WERI-Rb-1 (cell line): Measurements from ENCODE around the gene ACADSB.

Experiments used
- DNase-seq: peaks from one replicate; pipeline ENCODE4 v3.0.0-alpha.2; 2020
- H3K27ac ChIP-seq: fragments of 250-450 bp; sonication (Bioruptor Pico); 2 replicates; pipeline ENCODE4 v1.5.1; 2020; ENCODE audit warnings: mild to moderate bottlenecking, moderate library complexity
- H3K27me3 ChIP-seq: fragments of 250-450 bp; sonication (Bioruptor Pico); 2 replicates; pipeline ENCODE4 v1.5.1; 2021; ENCODE audit warnings: mild to moderate bottlenecking, low read depth, moderate library complexity; ENCODE audit not compliant: insufficient read depth, severe bottlenecking
- H3K36me3 ChIP-seq: fragments of 250-450 bp; sonication (Bioruptor Pico); 2 replicates; pipeline ENCODE4 v1.5.1; 2020; ENCODE audit warnings: mild to moderate bottlenecking, moderate library complexity
- H3K4me3 ChIP-seq: 2 replicates; pipeline ENCODE4 v1.5.1; 2011; ENCODE audit warnings: low read depth, mild to moderate bottlenecking, control low read depth, low read length
- H3K9me3 ChIP-seq: fragments of 250-450 bp; sonication (Bioruptor Pico); 2 replicates; pipeline ENCODE4 v1.5.1; 2021; ENCODE audit warnings: mild to moderate bottlenecking, moderate library complexity; ENCODE audit not compliant: severe bottlenecking
- CTCF ChIP-seq: IDR thresholded peaks from 2 replicates; pipeline ENCODE4 v1.5.1; 2011; ENCODE audit warnings: low read depth, mild to moderate bottlenecking, control low read depth, inconsistent platforms, low read length

Gene ACADSB

DNA sequence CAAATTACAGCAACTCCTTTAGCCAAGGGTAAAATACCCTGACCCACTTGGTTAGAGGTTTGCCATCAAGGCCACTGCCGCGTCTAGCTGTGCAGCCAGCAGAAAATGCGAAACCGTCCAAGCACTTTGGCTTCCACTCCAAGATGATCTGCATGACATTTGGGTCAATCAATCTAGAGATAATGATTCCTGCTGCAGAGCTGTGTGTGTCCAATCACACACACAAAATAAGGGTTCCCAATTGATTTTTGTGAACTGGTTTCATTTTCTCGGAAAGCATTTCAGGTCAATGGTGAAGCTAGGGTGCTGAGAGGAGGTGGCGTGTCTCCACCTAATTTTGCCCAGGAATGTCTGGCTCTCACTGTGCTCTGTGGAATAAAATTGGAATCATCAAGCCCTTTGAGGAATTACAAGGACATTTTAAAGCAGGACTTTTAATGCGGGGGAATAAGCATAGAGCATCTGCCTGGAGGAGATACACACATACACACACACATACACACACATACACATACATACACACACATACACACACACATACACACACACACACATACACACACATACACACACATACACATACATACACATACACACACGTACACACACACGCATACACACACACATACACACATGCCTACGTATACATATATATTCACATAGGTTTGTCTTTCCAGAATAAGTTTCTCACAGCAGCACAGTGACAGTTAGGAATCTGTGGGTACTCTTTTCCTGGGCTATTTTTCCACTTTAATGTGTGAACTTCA is 59.5 kb downstream of the ACADSB start:
- Histone ChIP-seq H3K27me3 (peaks cover 90% of the 10 kb centered on the region), H3K9me3 (no peaks in the 10 kb centered on the region), H3K27ac (no peak overlapping the region), H3K36me3 (no peaks in the 10 kb centered on the region), H3K4me3 (no peak overlapping the region)
- no peak for TF ChIP-seq CTCF
- no peak for DNase-seq

DNA sequence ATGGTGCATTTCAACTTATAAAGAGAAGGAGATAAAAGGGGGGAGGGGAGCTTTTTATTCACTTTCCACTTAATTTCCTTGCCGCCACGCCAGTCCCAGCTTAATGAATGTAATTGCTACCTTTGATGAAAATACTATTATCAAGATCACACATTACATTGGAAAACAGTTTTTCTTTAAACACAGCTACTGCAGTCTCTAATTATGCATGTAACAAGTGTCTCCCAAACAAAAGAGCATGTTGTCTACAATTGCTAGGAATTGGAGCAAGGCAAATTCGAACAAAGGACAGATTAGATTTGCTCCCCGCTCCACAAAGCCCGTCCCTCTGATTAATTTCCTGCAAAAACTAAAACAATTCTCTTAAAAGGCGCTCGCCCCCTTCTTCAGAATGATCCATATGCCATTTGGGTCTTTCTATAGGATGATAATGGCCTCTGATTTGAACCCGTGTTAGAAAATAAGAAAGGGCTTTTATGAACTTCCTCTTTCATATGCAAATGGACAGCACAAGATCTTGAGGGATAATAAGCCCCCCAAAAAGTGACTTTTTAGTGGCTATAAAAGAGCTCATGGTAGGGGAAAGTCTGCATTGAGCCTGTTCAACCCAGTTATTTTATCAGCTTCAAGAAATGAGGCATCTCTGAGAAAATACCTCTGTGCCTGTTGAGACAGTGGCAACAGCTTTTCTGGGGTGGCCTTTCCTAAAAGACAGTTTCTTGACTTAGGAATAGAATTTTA is 60.6 kb downstream of the ACADSB start:
- no peak overlapping the region for H3K27ac ChIP-seq
- no peak for DNase-seq
- H3K9me3 ChIP-seq = no peaks in the 10 kb centered on the region
- no peaks in the 10 kb centered on the region for H3K36me3 ChIP-seq
- TF ChIP-seq CTCF = no peak
- no peak overlapping the region for H3K4me3 ChIP-seq
- H3K27me3 ChIP-seq = peaks cover 87% of the 10 kb centered on the region

- Histone ChIP-seq H3K9me3 (peaks cover 5% of the 10 kb centered on the region), H3K27ac (no peak overlapping the region), H3K4me3 (no peak overlapping the region), H3K36me3 (no peaks in the 10 kb centered on the region), H3K27me3 (peaks cover 66% of the 10 kb centered on the region)
- DNase-seq = no peak
- no peak for TF ChIP-seq CTCF
These were observed 64.4 kb downstream of the ACADSB start for GRCh38 chr10:123073187-123073586.

DNA sequence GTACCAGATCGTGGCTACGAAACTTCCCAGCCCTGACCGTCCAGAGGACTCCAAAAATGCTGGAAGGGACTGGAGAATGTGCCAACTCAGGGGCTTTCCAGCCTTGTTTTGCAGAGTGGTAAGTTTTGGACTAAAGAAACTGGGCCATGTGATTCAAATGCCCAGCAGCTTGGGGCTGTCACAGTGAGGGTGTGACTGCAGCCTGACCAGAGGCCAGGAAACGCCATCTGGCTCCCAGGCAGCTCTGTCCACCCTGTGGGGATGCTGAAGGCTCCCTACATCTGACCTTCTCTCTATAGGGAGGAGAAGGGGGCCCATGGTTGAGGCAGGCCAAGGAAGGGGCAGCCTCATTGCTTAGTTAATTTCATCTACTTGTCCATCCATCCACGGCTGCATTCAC is 65.4 kb downstream of the ACADSB start:
- no peak overlapping the region for H3K27ac ChIP-seq
- TF ChIP-seq CTCF = no peak
- DNase-seq = no peak
- peaks cover 5% of the 10 kb centered on the region for H3K9me3 ChIP-seq
- no peak overlapping the region for H3K4me3 ChIP-seq
- peaks cover 69% of the 10 kb centered on the region for H3K27me3 ChIP-seq
- no peaks in the 10 kb centered on the region for H3K36me3 ChIP-seq

DNA sequence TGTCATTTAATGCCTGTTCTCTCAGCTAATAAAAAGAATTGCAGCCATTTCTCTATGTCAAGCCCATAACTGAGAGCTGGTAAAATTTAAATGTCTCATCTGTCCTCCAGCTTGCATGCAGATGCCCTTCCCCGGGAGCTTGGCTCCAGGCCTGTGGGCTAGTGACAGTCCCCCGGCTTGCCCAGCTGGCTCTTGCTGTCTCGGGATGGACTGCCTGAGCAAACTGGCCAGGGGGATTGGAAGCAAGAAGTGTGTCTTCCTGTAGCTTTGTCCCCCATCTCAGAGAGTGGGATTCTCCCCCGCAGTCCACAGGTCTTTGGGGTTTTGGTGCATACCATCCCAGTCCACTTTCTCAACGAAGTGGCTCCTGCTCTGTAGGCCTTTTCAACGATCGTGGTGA is 73.1 kb downstream of the ACADSB start:
- Histone ChIP-seq H3K27me3 (peaks cover 67% of the 10 kb centered on the region), H3K36me3 (no peaks in the 10 kb centered on the region), H3K4me3 (no peak overlapping the region), H3K27ac (no peak overlapping the region), H3K9me3 (no peaks in the 10 kb centered on the region)
- DNase-seq = no peak
- TF ChIP-seq CTCF = no peak

DNA sequence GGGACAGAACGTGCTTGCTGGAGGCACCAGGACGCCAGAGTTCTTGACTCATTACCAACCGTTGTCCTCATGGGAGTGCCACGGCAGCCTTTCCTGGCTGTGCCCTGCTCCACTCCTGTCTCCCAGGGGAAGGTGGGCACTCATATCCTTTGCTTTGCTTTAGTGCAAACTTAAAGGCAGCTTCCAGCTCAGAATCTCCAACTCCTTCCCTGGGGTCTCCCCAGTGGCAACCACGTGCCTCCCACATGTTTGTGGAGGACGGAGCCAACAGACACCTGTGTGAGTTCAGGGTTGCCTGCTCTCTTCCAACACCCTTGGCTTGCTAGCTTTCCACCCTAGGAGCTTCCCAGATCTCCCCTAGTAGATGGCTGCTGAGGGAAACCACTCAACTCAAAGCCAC is 75.0 kb downstream of the ACADSB start:
- no peak for TF ChIP-seq CTCF
- Histone ChIP-seq H3K27ac (no peak overlapping the region), H3K4me3 (no peak overlapping the region), H3K27me3 (peaks cover 72% of the 10 kb centered on the region), H3K9me3 (no peaks in the 10 kb centered on the region), H3K36me3 (no peaks in the 10 kb centered on the region)
- no peak for DNase-seq
